HG03039 (cell line): ENCODE data around the gene GALNT17.
"Not testable (repeated sequence)": the region's sequence is repeated elsewhere in the genome, so short reads cannot be mapped to it uniquely, and the experiment has no call there.

Experiments
- ATAC-seq: cut with Tn5 transposase; IDR thresholded peaks from one replicate; pipeline ENCODE4 v1.9.1; 2021; ENCODE audit warnings: mild to moderate bottlenecking, moderate library complexity; ENCODE audit not compliant: unreplicated experiment

Gene GALNT17

DNA sequence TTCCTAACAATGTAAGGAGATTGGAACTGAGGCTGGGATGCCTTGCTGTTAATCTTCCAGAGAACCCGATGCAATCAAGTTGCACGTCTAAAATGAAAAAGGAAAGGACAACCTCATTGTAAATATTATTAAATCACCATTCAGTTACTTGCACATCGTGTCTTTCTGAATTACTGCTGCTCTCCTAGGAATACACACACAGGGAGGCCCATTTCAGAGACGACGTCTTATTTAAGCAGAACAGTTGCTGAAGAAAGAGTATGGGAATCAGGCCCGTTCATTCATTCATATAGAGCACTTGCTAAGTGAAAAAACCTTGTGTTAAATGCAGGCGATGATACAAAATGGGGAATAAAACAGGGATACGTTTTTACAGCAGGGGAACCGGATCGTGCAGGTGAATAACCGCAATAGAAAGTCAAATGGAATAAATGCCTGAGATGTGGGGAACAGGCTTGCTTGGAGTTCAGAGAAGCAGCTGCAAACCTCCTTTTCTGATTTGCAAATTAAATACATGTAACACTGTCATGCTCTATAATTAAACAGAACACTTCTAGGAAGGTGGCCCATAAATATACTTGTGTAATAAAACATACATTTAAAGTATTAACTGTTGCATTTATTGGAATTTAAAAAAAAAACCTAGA, 409.9 kb downstream of the GALNT17 start:
- ATAC-seq, result no peak

DNA sequence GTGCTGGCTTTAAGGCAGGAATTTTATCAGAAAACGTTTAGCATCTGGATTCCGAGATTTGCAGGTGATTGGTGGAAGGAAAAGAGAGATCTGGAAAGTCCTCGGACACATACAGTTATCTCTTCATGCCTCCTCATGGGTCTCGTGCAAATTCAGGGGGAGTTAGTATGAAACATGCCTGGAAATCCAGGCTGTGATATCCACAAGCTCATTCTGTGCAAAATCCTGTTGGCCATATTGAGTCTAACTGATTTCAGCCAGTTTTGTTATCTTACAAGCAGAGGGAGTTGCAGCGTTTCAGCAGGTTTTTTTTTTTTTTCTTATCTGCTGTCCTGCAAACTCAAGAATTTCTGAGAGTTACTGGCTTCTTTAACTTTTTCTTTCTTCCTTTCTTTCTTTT, 411.5 kb downstream of the GALNT17 start:
- ATAC-seq, result no peak

DNA sequence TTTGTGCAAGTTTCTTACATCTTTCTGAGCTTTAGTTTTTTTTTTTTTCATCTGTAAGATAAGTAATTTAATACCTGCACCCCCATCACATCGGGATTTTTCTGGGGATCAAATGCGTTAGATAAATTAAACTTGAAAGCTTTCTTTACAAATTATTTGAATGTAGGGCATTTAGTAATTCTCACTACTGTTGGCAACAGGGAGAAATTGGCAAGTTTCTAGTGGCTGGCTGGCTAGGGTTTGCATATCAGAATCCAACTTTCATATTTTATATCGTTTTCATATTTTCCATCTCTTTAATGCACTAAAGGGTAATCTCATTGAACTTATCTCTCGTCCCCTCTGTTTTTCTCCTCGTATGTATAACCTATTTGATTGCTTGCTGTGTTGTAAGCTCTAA, 412.9 kb downstream of the GALNT17 start:
- no peak for ATAC-seq

DNA sequence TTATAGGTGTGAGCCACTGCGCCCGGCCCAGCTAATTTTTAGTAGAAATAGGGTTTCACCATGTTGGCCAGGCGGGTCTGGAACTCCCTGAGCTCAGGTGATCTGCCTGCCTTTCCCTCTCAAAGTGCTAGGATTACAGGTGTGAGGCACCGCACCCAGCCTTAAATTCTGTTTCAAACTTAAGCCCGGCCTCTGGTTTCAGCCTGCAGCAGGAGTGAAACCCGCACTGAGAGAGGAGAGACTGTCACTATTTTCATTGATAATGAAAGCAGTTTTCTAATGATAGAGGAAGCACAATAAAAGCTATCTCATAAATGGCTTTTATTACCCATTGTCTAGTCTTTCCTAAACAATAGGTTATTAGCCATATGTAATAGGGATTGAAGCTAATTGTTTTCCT, 415.5 kb downstream of the GALNT17 start:
- no peak for ATAC-seq

DNA sequence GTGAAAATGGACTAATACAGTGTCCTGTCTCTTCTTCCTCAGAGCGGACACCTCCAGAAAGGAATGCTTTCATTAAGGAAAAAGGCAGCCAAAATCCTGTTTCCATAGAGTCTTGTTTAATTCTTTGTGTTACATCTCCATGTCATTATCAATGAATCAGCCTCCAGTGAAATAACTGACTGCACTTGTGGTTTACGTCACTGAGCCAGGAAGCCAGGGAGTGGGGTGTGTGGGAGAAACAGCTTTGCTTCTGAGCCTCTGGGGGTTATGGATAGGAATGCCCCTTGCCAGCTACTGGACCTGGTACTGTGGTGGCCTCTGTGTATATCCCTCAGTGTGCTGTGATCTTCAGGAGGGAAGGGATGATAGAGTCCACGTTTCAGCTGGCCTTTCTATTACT, 416.8 kb downstream of the GALNT17 start:
- ATAC-seq, result no peak

DNA sequence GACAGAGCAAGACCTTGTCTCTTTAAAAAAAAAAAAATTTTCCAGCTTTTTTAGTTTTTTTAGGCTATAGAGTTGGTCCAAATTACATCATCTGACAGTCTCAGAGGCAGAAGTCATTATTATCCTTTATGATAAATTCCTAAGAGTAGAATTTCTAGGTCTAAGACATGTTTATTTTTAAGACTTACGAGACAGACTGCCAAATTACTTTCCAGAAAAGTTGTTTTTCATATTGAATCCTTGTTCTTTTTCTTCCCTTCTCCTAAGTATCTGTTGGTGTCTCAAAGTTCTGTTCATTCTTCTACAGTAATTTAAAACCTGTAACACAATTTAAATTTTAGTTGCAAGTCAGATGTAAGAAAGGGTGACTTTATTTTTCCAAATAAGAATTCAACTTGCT, 421.4 kb downstream of the GALNT17 start:
- no peak for ATAC-seq

DNA sequence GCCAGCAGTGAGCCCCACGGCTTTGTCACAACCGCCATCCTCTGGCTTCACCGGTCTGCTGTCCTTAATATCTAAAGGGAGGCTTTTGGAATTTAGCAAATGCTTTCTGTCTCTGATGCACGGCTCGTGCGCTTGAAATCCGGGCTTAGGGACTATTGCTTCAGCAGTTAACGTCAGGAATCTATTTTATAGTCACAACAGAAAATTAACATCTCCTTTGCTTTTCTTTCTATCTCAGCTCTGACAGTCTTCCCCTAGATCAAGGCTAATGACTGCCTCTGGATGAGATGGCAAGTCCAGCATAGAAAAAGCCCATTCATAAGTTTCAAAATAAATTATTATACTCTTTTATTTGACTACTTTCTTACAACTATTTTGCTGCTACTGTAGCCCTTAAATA, 423.8 kb downstream of the GALNT17 start:
- ATAC-seq, result no peak

DNA sequence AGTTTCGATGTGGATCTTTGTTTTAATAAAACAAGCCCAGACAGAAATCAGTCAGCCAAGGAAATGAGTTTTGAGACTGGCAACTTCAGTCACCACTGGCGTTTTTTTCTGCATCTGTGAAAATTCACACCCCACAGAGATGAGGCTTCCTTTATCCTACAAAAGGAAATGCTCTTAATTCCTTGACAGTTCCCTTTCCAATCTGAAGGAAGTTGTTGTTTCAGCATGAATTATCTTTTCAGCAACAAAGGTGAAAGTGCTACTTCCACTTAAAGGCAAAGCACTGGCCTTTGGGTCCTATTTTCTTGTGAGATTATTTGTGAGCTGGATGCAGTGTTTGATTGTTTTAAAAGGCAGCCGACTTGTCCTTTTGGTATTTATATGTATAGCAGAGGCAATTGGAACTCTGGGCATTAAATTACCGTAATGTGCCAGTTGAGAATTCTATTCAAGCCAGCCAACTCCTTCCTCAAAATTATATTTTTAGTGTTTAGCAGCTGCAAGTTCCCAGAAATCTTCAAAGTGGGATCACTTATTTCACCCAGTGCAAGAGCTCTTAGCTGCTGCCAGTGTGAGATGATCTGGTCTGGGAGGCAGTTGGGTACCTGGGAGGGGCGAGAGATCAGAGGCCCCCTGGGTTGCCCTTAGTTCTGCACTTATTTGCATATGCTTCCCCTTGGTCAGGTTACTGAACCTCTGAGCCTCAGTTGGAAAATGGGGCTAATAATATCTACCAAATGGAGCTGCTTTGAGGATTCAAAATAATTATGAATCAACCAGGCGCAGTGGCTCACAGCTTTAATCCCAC, 427.1 kb downstream of the GALNT17 start:
- ATAC-seq, result no peak

DNA sequence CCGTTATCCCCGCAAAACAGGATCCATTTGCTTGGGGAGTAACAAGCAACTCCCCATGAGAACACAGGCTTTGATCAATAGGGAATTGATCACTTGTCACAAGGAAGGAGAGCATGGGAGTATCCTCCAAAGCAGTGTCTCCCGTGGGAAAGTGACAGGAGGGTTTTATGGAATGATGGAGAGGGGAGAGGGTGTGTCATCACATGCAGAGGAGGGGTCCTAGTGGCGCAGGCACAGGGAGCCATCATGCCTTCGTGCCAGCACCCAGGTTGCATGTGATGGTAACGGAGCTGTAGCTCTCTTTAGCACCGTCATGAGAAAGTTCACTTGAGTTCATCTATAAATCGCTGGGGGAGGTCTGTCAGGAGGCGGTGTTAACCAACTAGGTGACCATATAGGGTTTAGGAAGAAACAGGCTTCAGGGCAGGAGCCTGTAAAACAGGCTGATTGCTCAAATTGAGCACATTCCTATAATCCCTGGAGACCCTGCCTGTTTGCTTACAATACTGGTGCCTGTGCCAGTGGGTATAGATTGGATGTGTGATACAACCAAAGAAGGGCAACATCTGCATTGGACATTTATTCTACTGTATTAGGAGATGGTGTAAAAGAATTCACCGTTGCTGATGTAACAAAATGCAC, 428.5 kb downstream of the GALNT17 start:
- ATAC-seq, result no peak

DNA sequence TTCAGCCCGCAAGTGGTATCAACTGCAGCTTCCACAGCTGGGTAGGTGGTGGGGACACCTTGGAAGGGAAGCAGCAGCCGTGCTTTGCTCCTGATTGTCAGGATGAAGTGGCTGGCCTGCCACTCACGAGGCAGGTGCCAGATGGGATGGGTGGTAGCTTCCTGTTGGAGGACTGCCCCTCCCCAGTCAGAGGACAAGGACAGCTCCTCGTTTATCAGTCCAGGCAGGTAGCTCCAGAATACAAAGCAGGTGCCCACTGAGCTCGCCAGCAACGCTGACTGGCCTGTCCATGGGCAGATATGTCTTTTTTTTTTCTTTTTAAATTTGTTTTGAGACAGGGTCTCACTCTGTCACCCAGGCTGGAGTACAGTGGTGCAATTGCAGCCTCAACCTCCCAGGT, 431.3 kb downstream of the GALNT17 start:
- ATAC-seq, result no peak

DNA sequence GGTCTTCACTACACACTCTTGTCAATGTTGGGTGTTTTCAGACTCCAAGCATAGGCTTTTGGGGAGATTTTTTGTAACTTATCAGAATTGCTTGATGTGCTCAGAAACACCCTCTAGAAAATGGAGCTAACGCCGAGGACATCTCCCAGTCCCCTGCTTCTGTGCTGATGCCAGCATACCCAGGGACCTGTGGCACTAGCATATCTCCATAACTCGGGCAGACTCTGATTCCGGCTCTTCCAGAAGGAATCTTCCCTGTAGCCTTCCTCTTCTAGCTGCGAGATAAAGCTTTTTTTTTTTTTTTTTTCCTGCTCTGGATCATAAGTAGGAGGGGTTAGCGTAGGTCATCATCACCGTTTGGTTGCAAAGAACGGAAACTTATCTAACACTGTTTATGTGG, 434.4 kb downstream of the GALNT17 start:
- no peak for ATAC-seq

DNA sequence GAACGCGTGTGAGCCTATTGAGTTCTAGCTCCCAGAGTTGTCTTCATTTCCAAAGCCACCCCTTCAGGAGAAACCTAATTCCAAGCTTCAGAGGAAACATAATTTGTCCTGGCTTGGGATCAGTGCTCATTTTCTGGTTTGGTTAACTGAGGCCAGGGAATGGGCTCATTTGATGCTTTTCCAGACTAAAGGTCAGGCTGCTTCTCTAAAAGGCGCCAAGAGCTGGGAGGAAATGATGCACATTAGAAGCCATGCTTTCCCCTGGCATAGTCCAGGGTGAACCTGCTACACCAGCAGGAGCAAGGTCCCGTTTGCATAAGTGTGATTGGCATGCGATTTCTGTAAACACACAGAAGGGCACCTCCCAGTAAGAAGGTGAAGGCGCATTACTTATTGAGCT, 435.0 kb downstream of the GALNT17 start:
- ATAC-seq, result no peak

DNA sequence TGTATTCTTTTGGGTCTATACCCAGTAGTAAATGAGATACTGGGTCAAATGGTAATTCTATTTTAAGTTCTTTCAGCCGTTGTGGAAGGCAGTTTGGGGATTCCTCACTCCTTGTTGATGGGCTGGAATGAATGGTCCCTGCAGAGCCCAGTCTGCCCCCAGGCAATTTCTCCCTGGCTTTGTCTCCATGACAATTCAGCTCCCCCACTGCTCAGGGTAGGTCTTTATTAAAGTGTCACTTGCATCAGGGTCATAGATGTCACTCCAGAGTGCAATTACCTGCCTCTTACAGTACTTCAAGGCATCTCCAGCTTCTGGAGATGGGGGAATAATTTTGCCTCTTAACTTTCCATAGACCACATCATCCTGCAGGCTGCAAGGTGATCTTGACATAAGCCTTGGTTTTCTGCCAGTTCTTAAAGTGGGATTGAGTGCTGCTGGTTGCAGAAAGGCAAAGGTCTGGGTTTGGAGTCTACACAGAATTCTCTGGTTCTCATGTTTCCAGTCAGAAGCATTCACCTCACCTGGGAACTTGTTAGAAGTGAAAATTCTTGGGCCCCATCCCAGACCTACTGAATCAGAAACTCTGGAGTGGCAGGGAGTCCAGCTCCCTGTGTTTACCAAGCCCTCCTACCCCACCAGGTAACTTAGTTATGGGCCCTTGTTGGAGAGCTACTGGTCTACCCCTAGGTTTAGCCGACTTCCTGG, 442.4 kb downstream of the GALNT17 start:
- ATAC-seq, result no peak

DNA sequence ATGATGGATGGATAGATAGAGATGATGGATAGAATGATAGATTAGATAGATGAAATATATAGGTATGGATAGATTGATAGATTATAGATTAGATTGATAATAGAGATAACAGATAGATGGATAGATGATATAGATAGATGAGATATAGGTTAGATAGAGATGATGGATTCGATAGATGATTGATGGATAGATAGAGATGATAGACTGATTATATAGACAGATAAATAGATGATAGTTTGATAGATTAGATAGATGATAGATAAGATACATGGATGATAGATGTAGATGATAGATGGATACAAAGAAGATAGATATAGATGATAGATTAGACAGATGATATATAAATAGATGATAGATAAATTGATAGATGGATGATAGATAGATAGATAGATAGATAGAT, 448.1 kb downstream of the GALNT17 start:
- no peak for ATAC-seq

DNA sequence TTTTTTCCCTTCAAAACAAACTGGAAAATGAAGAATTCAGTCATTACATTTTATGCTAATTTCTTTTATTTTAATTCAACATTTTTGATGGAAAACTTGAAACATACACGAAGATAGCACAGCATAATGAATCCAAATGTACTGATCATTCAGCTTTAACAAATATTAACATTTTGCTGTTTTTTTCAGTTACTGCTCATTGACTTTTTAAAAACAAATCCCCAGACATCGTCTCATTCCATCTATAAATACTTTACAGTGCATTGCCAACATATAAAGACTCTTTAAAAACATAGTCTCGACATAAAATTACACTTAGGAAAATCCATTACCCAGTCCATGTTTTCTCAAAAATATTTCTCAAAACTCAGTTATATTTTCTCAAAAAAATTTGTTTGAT, 452.3 kb downstream of the GALNT17 start:
- no peak for ATAC-seq

DNA sequence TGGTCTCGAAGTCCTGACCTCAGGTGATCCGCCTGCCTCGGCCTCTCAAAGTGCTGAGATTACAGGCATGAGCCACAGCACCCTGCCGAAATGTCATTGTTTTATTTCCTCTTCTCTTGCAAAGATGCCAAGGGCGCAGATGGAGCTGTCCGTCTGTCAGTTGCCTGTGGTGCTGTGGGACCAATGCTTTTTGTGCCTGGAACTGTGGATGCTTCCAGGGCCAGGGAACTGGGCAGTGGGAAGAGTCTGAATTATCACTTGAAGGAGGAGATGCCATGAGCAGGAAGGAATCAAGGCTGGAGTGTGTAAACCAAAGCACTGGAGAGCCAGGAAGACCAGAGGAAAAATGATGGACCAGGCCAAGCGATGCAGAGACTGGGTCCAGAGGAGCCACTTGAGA, 459.9 kb downstream of the GALNT17 start:
- no peak for ATAC-seq

DNA sequence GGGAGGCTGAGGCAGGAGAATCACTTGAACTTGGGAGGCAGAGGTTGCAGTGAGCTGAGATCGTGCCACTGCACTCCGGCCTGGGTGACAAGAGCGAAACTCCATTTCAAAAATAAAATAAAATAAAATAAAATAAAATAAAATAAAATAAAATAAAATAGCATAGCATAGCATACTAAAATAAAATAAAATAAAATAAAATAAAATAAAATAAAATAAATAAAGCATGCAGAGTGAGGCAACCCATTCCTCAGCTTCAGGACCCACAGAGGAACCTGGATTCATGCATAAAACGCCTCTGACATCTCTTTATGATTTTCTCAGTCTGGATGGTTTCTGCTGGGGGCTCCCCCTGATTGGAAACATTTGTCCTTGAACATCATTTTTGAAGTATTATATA, 460.4 kb downstream of the GALNT17 start:
- not testable (repeated sequence) for ATAC-seq

DNA sequence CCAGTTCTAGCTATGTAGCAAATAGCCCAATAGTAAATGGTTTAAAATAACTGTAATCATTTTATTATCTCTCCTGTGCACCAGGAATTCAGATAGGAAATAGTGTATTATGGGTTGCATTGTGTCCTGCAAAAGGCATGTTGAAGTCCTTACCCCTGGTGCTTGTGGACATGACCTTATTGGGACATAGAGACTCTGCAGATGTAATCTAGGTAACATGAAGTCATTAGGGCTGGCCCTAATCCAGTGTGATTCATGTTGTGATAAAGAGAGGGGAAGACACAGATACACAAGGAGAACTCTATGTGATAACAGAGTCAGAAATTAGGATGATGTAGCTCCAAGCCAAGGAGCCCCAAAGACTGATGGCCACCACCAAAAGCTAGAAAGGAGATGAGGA, 462.8 kb downstream of the GALNT17 start:
- ATAC-seq, result no peak

DNA sequence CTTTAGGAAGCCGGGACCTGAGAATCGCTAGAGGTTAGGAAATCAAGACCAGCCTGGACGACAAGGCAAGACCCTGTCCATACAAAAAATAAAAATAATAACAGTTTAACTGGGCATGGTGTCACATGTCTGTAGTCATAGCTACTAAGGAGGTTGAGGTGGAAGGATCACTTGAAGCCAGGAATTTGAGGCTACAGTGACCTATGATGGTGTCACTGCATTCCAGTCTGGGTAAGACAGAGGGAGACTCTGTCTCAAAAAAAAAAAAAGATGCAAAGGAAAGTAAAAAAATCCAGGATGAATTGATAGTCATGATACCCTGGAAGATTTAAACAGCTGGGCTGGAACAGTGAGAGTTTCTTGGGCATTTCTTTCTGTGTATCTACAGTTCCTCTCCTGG, 463.2 kb downstream of the GALNT17 start:
- ATAC-seq, result no peak

DNA sequence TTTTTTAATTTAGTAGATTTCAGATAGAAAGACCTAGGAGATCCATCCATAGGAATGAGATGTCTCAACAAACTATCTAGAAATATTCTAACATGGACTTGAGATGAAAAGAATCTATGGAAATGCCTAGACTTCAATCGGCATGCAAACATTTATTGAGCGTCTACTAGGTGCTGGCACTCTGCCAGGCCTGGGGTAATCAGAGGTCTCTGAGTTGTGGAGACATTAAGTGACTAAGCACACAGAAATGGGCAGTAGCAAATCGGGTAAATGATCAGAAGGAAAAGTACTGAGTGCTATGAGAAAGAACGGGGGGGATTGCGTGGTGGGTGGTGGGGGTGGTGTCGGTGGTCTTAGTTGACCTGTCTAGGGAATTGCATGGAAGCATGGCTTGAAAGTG, 466.6 kb downstream of the GALNT17 start:
- no peak for ATAC-seq

DNA sequence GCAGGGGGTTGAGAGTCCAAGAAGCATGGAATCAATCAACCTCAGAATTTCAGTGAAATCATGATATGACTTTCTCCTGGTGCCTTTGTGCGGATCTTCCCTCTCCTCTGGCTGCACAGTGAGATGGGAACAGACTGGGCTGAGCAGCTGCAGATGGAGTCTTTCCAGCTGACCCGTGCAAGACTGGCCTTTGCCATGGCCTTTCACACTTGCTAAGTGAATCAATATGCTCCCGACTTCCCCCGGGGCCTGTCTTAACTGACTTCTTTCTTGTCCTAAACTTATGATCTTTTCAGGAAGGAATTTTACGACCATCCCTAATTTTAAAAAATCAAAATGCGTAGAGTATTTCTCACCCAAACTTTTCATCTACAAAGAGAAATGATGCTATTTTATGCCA, 469.9 kb downstream of the GALNT17 start:
- ATAC-seq, result no peak
